Astrocyte (in vitro differentiated cells and primary cell): Measurements from ENCODE around the gene PCBP3.

Experiments
- CTCF ChIP-seq: IDR thresholded peaks from 2 replicates; pipeline ENCODE4 v1.5.1; 2011; ENCODE audit warnings: low read depth, mild to moderate bottlenecking, inconsistent platforms, low read length, moderate library complexity; ENCODE audit not compliant: insufficient read depth
- EZH2 ChIP-seq: IDR thresholded peaks from 2 replicates; pipeline ENCODE4 v1.6.1; 2012; ENCODE audit warnings: mild to moderate bottlenecking, low read length, inconsistent platforms; ENCODE audit not compliant: insufficient read depth

DNA sequence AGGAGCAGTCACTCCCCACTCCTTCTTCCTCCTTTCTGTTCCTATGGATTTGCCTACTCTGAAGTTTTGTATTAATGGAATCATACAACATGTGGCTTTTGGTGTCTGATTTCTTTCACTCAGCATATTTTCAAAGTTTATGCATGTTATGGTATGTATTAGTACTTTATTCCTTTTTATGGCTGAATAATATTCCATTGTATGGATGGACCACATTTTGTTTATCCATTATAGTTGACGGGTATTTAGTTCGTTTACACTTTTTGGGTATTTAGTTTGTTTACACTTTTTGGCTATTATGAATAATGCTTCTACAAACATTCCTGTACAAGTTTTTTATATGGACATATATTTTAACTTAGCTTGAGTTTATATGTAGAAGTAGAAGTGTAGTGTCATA lies 113.1 kb downstream of the PCBP3 start:
- TF ChIP-seq CTCF, result no peak
- no peak for TF ChIP-seq EZH2
